BJ (cell line): Measurements from ENCODE around the gene CD164. TPM values are rescaled to one million over a fixed set of nuclear protein-coding genes. Genes with fewer than 3 reads are reported as not detected.
"Not testable (repeated sequence)": the region's sequence is repeated elsewhere in the genome, so short reads cannot be mapped to it uniquely, and the experiment has no call there.

Experiments used
- CTCF ChIA-PET: fragments of 350-600 bp; formaldehyde crosslinking; extraction: SDS; loops from one replicate; lab custom pipeline; 2021; ENCODE audit warnings: antibody characterized with exemption, inconsistent platforms; lab: Yijun Ruan, JAX
- POLR2A ChIA-PET: fragments of 300-600 bp; sonication (Branson Sonifier 250); formaldehyde crosslinking; extraction: SDS; loops from one replicate; lab custom pipeline; 2021; ENCODE audit warnings: antibody characterized with exemption; lab: Charles Lee
- DNase-seq: peaks from one replicate; pipeline ENCODE4 v3.0.0-alpha.2; 2011; ENCODE audit warnings: low read depth
- H3K27me3 ChIP-seq: 2 replicates; pipeline ENCODE4 v1.6.0; 2011; ENCODE audit warnings: low read length; ENCODE audit not compliant: control insufficient read depth, insufficient read depth
- H3K36me3 ChIP-seq: 2 replicates; pipeline ENCODE4 v1.5.1; 2011; ENCODE audit warnings: low read length; ENCODE audit not compliant: control insufficient read depth, insufficient read depth
- H3K4me3 ChIP-seq: 2 replicates; pipeline ENCODE4 v1.5.1; 2011; ENCODE audit warnings: low read depth, mild to moderate bottlenecking, control low read depth, low read length
- polyA plus RNA-seq: library from polyadenylated mRNA; depleted of rRNA; stranded (reverse); fragments of >200 nt; gene quantifications from 2 replicates; pipeline ENCODE4 v1.2.3, GENCODE V29; 2011
- TF ChIP-seq, protein P1 (sequence below): IDR thresholded peaks from 2 replicates; pipeline ENCODE4 v1.5.1; 2011; ENCODE audit warnings: low read depth, mild to moderate bottlenecking, control low read depth, inconsistent platforms, low read length, moderate library complexity; ENCODE audit not compliant: insufficient read depth

Gene CD164
- polyA plus RNA-seq, 1 experiment, result 298 TPM

DNA sequence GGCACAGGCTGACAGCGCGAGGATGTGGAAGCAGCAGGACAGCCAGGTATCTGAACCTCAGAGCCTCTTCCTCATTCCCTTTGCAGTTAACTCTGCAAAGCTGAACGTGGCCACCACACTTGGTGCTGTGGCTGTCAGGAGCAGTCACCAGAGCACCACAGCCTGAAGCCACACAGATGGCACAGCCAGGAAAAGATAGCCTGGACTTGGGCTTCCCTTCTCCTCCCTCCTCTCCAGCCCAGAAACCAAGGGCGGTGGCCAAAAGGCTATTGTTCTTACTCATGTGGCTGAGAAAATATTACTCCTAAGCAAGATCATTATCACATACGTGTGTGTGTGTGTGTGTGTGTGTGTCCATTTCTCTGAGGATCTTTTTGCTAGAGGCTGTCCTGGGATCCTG, 39.8 kb downstream of the CD164 start:
- Histone ChIP-seq H3K36me3 (no peaks in the 10 kb centered on the region), H3K4me3 (no peak overlapping the region), H3K27me3 (no peaks in the 10 kb centered on the region)
- DNase-seq, result no peak
- TF ChIP-seq, protein P1, sequence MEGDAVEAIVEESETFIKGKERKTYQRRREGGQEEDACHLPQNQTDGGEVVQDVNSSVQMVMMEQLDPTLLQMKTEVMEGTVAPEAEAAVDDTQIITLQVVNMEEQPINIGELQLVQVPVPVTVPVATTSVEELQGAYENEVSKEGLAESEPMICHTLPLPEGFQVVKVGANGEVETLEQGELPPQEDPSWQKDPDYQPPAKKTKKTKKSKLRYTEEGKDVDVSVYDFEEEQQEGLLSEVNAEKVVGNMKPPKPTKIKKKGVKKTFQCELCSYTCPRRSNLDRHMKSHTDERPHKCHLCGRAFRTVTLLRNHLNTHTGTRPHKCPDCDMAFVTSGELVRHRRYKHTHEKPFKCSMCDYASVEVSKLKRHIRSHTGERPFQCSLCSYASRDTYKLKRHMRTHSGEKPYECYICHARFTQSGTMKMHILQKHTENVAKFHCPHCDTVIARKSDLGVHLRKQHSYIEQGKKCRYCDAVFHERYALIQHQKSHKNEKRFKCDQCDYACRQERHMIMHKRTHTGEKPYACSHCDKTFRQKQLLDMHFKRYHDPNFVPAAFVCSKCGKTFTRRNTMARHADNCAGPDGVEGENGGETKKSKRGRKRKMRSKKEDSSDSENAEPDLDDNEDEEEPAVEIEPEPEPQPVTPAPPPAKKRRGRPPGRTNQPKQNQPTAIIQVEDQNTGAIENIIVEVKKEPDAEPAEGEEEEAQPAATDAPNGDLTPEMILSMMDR, result no peak
- CTCF ChIA-PET, result no interaction called here
- POLR2A ChIA-PET, result no interaction called here

GRCh38 chr6:109340811-109341210, 41.5 kb downstream of the CD164 start:
- CTCF ChIA-PET, result interaction anchor here (0.9 to 1.0 kb wide), 2 partner anchors 9 to 22 kb away, joined by 3 read pairs; no protein-coding TSS in a partner anchor
- DNase-seq, result no peak
- H3K36me3 ChIP-seq, result no peaks in the 10 kb centered on the region
- POLR2A ChIA-PET, result no interaction called here
- no peaks in the 10 kb centered on the region for H3K27me3 ChIP-seq
- TF ChIP-seq, protein P1, result no peak
- H3K4me3 ChIP-seq, result no peak overlapping the region

DNA sequence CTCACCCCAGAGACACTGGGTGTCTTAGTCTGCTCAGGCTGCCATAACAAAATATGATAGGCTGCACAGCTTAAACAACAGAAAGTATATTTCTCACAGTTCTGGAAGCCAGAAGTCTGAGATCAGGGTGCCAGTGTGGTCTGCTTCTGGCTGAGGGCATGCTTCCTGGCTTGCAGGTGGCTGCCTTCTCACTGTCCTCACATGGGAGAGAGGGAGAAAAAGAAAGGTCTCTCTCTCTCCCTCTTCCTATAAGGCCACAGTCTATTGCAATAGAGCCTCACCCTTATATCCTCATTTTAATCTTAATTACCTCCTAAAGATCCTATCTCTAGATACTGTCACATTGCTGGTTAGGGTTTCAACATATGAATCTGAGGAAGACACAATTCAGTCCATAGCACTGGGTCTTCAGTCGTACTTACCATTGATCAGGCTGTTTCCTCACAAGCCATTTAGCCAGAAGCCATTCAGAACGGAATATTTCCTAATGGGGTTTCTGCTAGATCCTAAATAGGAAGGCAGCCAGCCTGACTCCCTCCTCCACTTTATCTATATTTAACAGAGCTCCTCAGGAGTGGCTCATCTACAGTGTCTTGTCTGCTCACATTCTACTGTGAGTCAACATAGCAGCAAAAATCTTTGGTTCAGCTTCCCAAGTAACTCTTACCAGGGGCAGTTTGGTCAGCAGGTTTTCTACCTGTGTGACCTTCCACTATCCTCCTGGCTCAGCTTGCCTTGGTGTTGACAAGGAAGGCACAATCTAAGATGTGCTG, 42.2 kb downstream of the CD164 start:
- POLR2A ChIA-PET, result no interaction called here

GRCh38 chr6:109336221-109336961, 45.9 kb downstream of the CD164 start:
- POLR2A ChIA-PET, result no interaction called here
- Histone ChIP-seq H3K27me3 (no peaks in the 10 kb centered on the region), H3K36me3 (no peaks in the 10 kb centered on the region), H3K4me3 (no peak overlapping the region)
- no peak for DNase-seq
- TF ChIP-seq, protein P1, result no peak
- CTCF ChIA-PET, result no interaction called here

More for the DNA sequence above, 42.2 kb downstream of the CD164 start:
- Histone ChIP-seq H3K36me3 (no peaks in the 10 kb centered on the region), H3K27me3 (no peaks in the 10 kb centered on the region), H3K4me3 (no peak overlapping the region)
- DNase-seq, result no peak
- TF ChIP-seq, protein P1, result no peak
- CTCF ChIA-PET, result no interaction called here

- H3K4me3 ChIP-seq, DNase-seq, H3K36me3 ChIP-seq, H3K27me3 ChIP-seq, CTCF ChIA-PET, POLR2A ChIA-PET: not testable (repeated sequence)
These were observed 48.4 kb downstream of the CD164 start for GRCh38 chr6:109333870-109334269.
